ENCODE measurements around the gene FXYD3. TPM values are rescaled to one million over a fixed set of nuclear protein-coding genes. Genes with fewer than 3 reads are reported as not detected.
A peak's percentile ranks its signal among the peaks of the same experiment; 100 is the strongest.

The FXYD3 gene
- total RNA-seq, 1 donor from 2014 or later: not detected

DNA sequence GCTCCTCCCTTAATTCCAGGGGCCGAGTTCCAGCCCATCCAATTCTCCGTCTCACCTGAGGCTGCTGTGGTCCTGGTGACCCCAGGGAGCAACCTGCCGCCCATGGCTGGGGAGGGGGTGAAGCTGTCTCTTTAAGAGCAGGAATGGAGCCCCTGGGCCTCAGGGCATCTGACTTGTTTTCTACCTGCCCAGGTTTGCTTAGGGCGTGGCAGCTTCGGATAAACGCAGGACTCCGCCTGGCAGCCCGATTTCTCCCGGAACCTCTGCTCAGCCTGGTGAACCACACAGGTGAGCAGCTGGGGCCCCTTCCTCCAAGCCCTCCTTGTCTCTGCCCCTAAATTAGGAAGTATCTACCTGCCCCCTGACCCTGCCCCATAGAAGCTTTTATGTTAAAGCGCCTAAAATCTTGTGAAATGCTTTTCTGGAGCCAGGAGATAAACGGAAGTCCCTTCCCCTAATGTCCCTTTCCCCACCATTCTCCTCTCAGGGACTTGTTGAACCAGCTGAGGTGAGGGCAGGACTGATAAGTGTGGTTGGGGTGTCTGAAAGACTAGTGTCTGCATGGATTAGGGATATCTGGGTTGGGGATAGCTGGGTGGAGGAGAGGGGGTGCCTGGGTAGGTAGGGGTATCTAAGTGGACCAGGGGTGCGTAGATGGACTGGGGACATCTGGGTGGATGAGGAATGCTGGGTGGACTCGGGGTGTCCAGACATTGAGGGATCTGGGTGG, 614 bp downstream of the FXYD3 start:
- Mint-ChIP-seq H3K4me3 (ENCODE audit: unreplicated experiment) (peak overlapping the region; percentile 68), H3K9me3 (ENCODE audit: unreplicated experiment) (peaks cover 6% of the 10 kb centered on the region), H3K36me3 (ENCODE audit: unreplicated experiment) (no peaks in the 10 kb centered on the region), H3K27ac (ENCODE audit: unreplicated experiment) (peak overlapping the region; percentile 88), H3K27me3 (ENCODE audit: unreplicated experiment) (peaks cover 12% of the 10 kb centered on the region), H3K4me1 (ENCODE audit: low read depth, unreplicated experiment) (peaks cover 30% of the 10 kb centered on the region)
- no peak for TF ChIP-seq CTCF (IDR thresholded peaks at IDR 0.05; ENCODE audit: partially characterized antibody, unreplicated experiment)
- no peak for DNase-seq

DNA sequence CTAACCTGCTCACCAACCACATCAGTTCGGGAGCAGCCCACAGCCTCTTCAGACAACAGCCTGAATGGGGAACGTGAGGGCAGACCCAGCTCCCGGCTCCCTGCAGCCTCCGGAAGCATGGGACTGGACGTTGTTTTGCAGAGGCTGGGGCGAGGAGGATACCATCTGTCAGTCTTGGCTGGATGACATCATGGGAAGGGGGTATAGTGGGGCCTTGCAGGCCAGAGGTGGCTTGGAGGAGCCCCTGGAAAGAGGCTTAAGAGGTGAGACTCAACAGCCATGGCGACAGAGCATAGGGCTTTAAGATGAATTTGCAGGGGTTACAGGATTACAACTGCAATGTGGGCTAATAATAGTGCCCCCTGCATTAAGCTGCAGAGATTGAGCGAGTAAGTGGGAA, 1.5 kb downstream of the FXYD3 start:
- H3K27me3 Mint-ChIP-seq (ENCODE audit: unreplicated experiment): peaks cover 15% of the 10 kb centered on the region
- TF ChIP-seq CTCF (IDR thresholded peaks at IDR 0.05; ENCODE audit: partially characterized antibody, unreplicated experiment): no peak
- DNase-seq: peak; percentile 53
- no peaks in the 10 kb centered on the region for H3K36me3 Mint-ChIP-seq (ENCODE audit: unreplicated experiment)
- H3K27ac Mint-ChIP-seq (ENCODE audit: unreplicated experiment): peak overlapping the region; percentile 88
- peaks cover 35% of the 10 kb centered on the region for H3K4me1 Mint-ChIP-seq (ENCODE audit: low read depth, unreplicated experiment)
- H3K9me3 Mint-ChIP-seq (ENCODE audit: unreplicated experiment): peaks cover 10% of the 10 kb centered on the region
- peak overlapping the region; percentile 68 for H3K4me3 Mint-ChIP-seq (ENCODE audit: unreplicated experiment)

DNA sequence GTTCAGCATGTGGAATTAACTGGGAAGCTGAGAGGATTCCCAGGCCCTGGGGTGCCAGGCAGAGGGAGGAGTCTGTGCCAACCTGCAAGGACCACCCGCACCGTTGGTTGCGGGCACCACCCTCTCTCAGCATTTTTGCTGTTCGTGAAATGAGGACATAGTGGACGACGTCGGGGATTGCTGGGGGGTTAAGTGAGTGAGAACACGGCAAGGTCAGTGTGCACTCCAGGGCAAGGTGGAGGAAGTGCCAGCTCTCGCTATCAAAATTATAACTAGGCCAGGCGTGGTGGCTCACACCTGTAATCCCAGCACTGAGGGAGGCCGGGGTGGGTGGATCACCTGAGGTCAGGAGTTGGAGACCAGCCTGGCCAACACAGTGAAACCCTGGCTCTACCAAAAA, 2.2 kb downstream of the FXYD3 start:
- Mint-ChIP-seq H3K4me1 (ENCODE audit: low read depth, unreplicated experiment) (peaks cover 35% of the 10 kb centered on the region), H3K4me3 (ENCODE audit: unreplicated experiment) (peak overlapping the region; percentile 50), H3K27ac (ENCODE audit: unreplicated experiment) (peak overlapping the region; percentile 48), H3K9me3 (ENCODE audit: unreplicated experiment) (peaks cover 10% of the 10 kb centered on the region), H3K36me3 (ENCODE audit: unreplicated experiment) (no peaks in the 10 kb centered on the region), H3K27me3 (ENCODE audit: unreplicated experiment) (peaks cover 15% of the 10 kb centered on the region)
- no peak for DNase-seq
- TF ChIP-seq CTCF (IDR thresholded peaks at IDR 0.05; ENCODE audit: partially characterized antibody, unreplicated experiment): no peak

- peaks cover 15% of the 10 kb centered on the region for H3K27me3 Mint-ChIP-seq (ENCODE audit: unreplicated experiment)
- DNase-seq: no peak
- H3K4me1 Mint-ChIP-seq (ENCODE audit: low read depth, unreplicated experiment): peaks cover 35% of the 10 kb centered on the region
- no peak overlapping the region for H3K27ac Mint-ChIP-seq (ENCODE audit: unreplicated experiment)
- H3K4me3 Mint-ChIP-seq (ENCODE audit: unreplicated experiment): no peak overlapping the region
- TF ChIP-seq CTCF (IDR thresholded peaks at IDR 0.05; ENCODE audit: partially characterized antibody, unreplicated experiment): no peak
- H3K36me3 Mint-ChIP-seq (ENCODE audit: unreplicated experiment): no peaks in the 10 kb centered on the region
- H3K9me3 Mint-ChIP-seq (ENCODE audit: unreplicated experiment): peaks cover 10% of the 10 kb centered on the region
These were observed 2.8 kb downstream of the FXYD3 start for GRCh38 chr19:35118268-35119020.

DNA sequence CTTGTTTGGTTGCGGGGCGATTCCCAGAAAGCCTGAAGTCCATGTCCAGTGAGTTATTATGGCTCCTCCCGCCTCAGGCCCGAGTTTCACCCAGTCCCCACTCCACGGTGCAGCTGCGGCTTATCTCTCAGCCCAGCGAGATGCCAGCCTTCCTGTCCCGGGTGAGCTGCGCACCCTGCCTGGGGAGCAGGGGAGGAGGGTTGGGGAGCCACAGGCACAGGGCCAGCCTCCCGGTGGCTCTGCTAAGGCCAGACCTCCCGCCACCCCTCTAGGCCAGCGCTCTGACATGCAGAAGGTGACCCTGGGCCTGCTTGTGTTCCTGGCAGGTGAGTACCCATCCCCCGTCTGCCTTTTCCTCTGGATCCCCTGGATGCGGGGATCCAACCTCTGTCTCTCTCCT, 3.5 kb downstream of the FXYD3 start:
- peaks cover 12% of the 10 kb centered on the region for H3K9me3 Mint-ChIP-seq (ENCODE audit: unreplicated experiment)
- H3K27me3 Mint-ChIP-seq (ENCODE audit: unreplicated experiment): peaks cover 15% of the 10 kb centered on the region
- TF ChIP-seq CTCF (IDR thresholded peaks at IDR 0.05; ENCODE audit: partially characterized antibody, unreplicated experiment): no peak
- no peak for DNase-seq
- H3K4me1 Mint-ChIP-seq (ENCODE audit: low read depth, unreplicated experiment): peaks cover 37% of the 10 kb centered on the region
- H3K36me3 Mint-ChIP-seq (ENCODE audit: unreplicated experiment): no peaks in the 10 kb centered on the region
- H3K27ac Mint-ChIP-seq (ENCODE audit: unreplicated experiment): no peak overlapping the region
- H3K4me3 Mint-ChIP-seq (ENCODE audit: unreplicated experiment): no peak overlapping the region
